BE2C (cell line): ENCODE measurements around the gene DCAF5.
"Not testable (repeated sequence)": the region's sequence is repeated elsewhere in the genome, so short reads cannot be mapped to it uniquely, and the experiment has no call there.

Experiments used
- DNase-seq: peaks from one replicate; pipeline ENCODE4 v3.0.0-alpha.2; 2020
- H3K27me3 ChIP-seq: fragments of 250-450 bp; sonication (Bioruptor Pico); 2 replicates; pipeline ENCODE4 v1.5.1; 2020; ENCODE audit warnings: mild to moderate bottlenecking
- H3K36me3 ChIP-seq: fragments of 250-450 bp; sonication (Bioruptor Pico); 2 replicates; pipeline ENCODE4 v1.5.1; 2020; ENCODE audit warnings: mild to moderate bottlenecking
- H3K4me1 ChIP-seq: fragments of 250-450 bp; sonication (Bioruptor Pico); 2 replicates; pipeline ENCODE4 v1.5.1; 2020
- H3K4me3 ChIP-seq: 2 replicates; pipeline ENCODE4 v1.5.1; 2011; ENCODE audit warnings: low read depth, low read length
- H3K9me3 ChIP-seq: fragments of 250-450 bp; sonication (Bioruptor Pico); 2 replicates; pipeline ENCODE4 v1.5.1; 2020
- TF ChIP-seq, protein P1 (sequence below): IDR thresholded peaks from 2 replicates; pipeline ENCODE4 v1.5.1; 2012; ENCODE audit warnings: mild to moderate bottlenecking, low read depth, low read length

The DCAF5 gene

GRCh38 chr14:69183735-69184134 is 30.8 kb upstream of the DCAF5 start:
- no peaks in the 10 kb centered on the region; the same call in 1 of the 2 replicates for H3K9me3 ChIP-seq
- TF ChIP-seq, protein P1, sequence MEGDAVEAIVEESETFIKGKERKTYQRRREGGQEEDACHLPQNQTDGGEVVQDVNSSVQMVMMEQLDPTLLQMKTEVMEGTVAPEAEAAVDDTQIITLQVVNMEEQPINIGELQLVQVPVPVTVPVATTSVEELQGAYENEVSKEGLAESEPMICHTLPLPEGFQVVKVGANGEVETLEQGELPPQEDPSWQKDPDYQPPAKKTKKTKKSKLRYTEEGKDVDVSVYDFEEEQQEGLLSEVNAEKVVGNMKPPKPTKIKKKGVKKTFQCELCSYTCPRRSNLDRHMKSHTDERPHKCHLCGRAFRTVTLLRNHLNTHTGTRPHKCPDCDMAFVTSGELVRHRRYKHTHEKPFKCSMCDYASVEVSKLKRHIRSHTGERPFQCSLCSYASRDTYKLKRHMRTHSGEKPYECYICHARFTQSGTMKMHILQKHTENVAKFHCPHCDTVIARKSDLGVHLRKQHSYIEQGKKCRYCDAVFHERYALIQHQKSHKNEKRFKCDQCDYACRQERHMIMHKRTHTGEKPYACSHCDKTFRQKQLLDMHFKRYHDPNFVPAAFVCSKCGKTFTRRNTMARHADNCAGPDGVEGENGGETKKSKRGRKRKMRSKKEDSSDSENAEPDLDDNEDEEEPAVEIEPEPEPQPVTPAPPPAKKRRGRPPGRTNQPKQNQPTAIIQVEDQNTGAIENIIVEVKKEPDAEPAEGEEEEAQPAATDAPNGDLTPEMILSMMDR, result no peak
- H3K4me1 ChIP-seq, result no peaks in the 10 kb centered on the region
- no peaks in the 10 kb centered on the region for H3K36me3 ChIP-seq
- H3K27me3 ChIP-seq, result no peaks in the 10 kb centered on the region; the same call in 1 of the 2 replicates
- DNase-seq, result no peak
- no peak overlapping the region for H3K4me3 ChIP-seq

DNA sequence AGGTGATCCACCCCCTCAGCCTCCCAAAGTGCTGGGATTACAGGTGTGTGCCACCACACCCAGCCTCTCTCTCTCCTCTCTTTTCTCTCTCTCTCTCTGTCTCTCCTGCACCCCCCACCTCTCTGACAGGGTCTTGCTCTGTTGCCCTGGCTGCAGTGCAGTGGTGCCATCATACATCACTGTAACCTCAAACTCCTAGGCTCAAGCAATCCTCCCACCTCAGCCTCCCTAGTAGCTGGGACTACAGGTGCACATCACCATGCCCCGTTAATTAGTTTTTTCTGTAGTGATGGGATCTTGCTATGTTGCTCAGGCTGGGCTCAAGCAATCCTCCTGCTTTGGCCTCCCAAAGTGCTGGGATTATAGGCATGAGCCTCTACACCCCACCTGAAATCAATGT is 29.7 kb upstream of the DCAF5 start:
- not testable (repeated sequence) for DNase-seq, H3K27me3 ChIP-seq, H3K4me3 ChIP-seq, H3K4me1 ChIP-seq, H3K36me3 ChIP-seq, H3K9me3 ChIP-seq

DNA sequence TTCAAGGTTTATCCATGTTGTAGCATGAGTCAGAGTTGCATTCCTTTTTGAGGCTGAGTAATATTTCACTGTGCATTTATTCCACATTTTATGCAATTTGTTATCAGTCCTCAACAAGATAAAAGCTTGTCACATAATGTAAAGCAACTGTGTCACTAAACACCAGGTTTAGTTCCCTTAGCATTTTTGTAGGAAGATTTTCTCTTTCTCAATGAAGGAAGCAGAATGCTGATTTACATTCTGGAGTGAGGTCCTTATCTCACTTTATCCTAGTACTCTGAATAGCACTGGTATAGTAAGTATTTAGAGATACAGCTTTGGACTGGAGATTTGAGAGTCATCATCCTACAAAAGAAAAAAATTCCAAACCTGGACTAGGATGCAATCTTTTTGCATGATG is 28.6 kb upstream of the DCAF5 start:
- TF ChIP-seq, protein P1, result no peak
- Histone ChIP-seq H3K4me1 (no peaks in the 10 kb centered on the region), H3K36me3 (no peaks in the 10 kb centered on the region), H3K27me3 (no peaks in the 10 kb centered on the region; the same call in 1 of the 2 replicates), H3K4me3 (no peak overlapping the region), H3K9me3 (no peaks in the 10 kb centered on the region; the same call in 1 of the 2 replicates)
- DNase-seq, result no peak

DNA sequence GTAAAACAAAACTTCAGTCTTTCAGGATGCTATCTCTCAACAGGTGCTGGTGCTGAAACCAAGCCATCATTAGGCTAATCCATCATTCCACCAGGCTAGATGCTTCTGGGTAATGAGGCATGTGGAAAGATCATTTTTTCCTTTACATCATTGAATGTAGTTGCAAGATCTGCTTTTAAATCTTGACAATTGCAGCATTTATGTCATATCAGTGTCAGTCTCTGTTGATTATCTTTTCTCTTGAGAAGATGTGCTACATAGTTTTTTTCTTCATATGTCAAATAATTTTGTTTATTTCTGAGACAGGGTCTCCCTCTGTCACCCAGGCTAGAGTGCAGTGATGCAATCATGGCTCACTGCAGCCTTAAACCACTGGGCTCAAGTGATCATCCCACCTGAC is 22.2 kb upstream of the DCAF5 start:
- TF ChIP-seq, protein P1, result no peak
- no peak for DNase-seq
- no peaks in the 10 kb centered on the region for H3K9me3 ChIP-seq
- H3K4me3 ChIP-seq, result no peak overlapping the region
- no peaks in the 10 kb centered on the region for H3K27me3 ChIP-seq
- no peaks in the 10 kb centered on the region for H3K36me3 ChIP-seq
- no peaks in the 10 kb centered on the region for H3K4me1 ChIP-seq

DNA sequence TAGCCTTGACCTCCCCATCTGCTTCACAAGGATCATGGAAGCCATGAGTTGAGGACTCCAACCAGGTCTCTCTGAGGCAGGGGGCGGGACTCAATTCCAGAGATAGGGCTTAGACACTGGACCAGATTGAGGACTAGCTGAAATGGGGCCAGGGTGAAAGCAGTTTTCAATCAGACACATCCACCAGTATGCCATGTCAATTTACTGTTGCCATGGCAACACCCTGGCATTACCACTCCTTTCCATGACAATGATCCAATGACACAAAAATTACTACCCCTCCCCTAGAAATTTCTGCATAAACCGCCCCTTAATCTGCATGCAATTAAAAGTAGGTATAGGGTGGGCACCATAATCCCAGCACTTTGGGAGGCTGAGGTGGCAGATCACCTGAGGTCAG is 18.6 kb upstream of the DCAF5 start:
- H3K9me3 ChIP-seq, result no peaks in the 10 kb centered on the region
- no peak for DNase-seq
- H3K4me1 ChIP-seq, result no peaks in the 10 kb centered on the region
- no peaks in the 10 kb centered on the region for H3K36me3 ChIP-seq
- TF ChIP-seq, protein P1, result no peak
- H3K4me3 ChIP-seq, result no peak overlapping the region
- H3K27me3 ChIP-seq, result no peaks in the 10 kb centered on the region

DNA sequence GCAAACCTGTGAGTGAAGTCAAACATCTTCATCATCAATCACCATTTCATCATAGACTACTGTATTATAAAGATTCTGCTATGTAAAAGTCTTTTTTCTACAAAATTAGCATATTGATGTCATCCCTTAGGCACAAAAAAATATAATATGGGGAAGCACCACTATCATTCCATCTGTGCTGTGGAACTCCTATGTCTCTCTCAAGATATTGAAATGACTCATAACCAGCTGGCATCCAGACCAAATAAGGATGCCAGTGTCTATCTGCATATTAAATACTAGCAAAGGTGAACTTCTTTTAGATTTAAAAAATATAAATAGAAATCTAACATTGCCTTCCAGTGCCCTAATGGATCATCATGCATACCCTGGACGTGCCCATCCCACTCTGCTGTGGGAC is 17.9 kb upstream of the DCAF5 start:
- H3K36me3 ChIP-seq, result no peaks in the 10 kb centered on the region
- DNase-seq, result no peak
- no peaks in the 10 kb centered on the region for H3K4me1 ChIP-seq
- TF ChIP-seq, protein P1, result no peak
- no peaks in the 10 kb centered on the region for H3K9me3 ChIP-seq
- no peaks in the 10 kb centered on the region for H3K27me3 ChIP-seq
- H3K4me3 ChIP-seq, result no peak overlapping the region

- not testable (repeated sequence) for H3K36me3 ChIP-seq, H3K9me3 ChIP-seq, DNase-seq, H3K27me3 ChIP-seq, H3K4me3 ChIP-seq, H3K4me1 ChIP-seq
Observed at GRCh38 chr14:69165787-69166186, 12.9 kb upstream of the DCAF5 start.
